Testis (tissue), 2 donors: Measurements from ENCODE around the gene PTPRN2.

Experiments
- CTCF ChIP-seq, 3 experiments: fragments of 450-650 bp in 2 of 3; fragments of 200-600 bp in 1 of 3; sonication (generic) in 1 of 3; IDR thresholded peaks; one replicate each; pipeline ENCODE4 v1.5.1; 2016 to 2019; ENCODE audit warnings: antibody characterized with exemption in 3 of 3, mild to moderate bottlenecking in 2 of 3, moderate library complexity in 1 of 3
- POLR2A ChIP-seq: fragments of 450-650 bp; IDR thresholded peaks from one replicate; pipeline ENCODE4 v1.6.1; 2017; ENCODE audit warnings: antibody characterized with exemption, mild to moderate bottlenecking, moderate library complexity

- TF ChIP-seq POLR2A, result no peak
- no peak for TF ChIP-seq CTCF (IDR thresholded peaks at IDR 0.05)
These were observed 38.4 kb downstream of the PTPRN2 start for GRCh38 chr7:158549176-158549615.
